ENCODE results near the gene FAM168A. TPM values are rescaled to one million over a fixed set of nuclear protein-coding genes. Genes with fewer than 3 reads are reported as not detected.

FAM168A gene
- total RNA-seq, 2 experiments from 2014 or later: 10.1 to 23.7 TPM

DNA sequence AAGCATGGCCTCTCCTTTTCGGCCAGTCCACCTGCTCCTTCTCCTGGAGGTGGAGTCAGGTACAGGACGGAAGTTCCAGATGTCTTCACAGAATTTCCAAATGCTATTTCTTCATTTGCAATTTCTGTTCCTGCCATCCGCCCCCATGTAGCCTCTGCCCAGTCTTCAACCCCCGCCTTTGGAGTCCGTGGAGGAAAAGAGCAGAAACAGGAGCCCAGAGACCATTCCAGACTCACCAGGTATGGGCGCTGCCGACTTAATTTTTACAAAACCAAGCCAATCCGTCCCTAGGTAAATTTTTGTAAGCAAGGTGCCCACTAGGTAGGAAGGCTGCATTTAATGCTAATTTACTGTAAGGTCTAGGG, 192.8 kb downstream of the FAM168A start:
- no peaks in the 10 kb centered on the region for H3K4me1 ChIP-seq (ENCODE audit: insufficient read depth, low read length, poor library complexity, severe bottlenecking)
- H3K36me3 ChIP-seq (ENCODE audit: insufficient read depth, low read length): peaks cover 19% of the 10 kb centered on the region
- no peak overlapping the region for H2AFZ ChIP-seq (ENCODE audit: low read length)
- no TSS peak for BruUV-seq (replicated peaks)
- ChIA-PET CTCF (ENCODE audit: unreplicated experiment) (no interaction called here), POLR2A (interaction anchor here (1.1 kb wide), 1 partner anchor 10 kb away, joined by 3 read pairs; no protein-coding TSS in a partner anchor)
- H3K9me3 ChIP-seq (ENCODE audit: low read length): no peaks in the 10 kb centered on the region
- no peaks in the 10 kb centered on the region for H3K79me2 ChIP-seq (ENCODE audit: insufficient read depth, low read depth, low read length)
- no peaks in the 10 kb centered on the region for H3K9me2 ChIP-seq (ENCODE audit: insufficient read depth, low read length)
- intact Hi-C loops (cut with micrococcal nuclease; ENCODE audit: unreplicated experiment): no loop called here
- no peak overlapping the region for H3K4me2 ChIP-seq (ENCODE audit: low read length)
- TF ChIP-seq, protein P1, sequence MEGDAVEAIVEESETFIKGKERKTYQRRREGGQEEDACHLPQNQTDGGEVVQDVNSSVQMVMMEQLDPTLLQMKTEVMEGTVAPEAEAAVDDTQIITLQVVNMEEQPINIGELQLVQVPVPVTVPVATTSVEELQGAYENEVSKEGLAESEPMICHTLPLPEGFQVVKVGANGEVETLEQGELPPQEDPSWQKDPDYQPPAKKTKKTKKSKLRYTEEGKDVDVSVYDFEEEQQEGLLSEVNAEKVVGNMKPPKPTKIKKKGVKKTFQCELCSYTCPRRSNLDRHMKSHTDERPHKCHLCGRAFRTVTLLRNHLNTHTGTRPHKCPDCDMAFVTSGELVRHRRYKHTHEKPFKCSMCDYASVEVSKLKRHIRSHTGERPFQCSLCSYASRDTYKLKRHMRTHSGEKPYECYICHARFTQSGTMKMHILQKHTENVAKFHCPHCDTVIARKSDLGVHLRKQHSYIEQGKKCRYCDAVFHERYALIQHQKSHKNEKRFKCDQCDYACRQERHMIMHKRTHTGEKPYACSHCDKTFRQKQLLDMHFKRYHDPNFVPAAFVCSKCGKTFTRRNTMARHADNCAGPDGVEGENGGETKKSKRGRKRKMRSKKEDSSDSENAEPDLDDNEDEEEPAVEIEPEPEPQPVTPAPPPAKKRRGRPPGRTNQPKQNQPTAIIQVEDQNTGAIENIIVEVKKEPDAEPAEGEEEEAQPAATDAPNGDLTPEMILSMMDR (conservative IDR thresholded peaks at IDR 0.05; ENCODE audit: low read length): no peak
- no peak for TF ChIP-seq EZH2phosphoT487 (IDR thresholded peaks at IDR 0.05; ENCODE audit: borderline replicate concordance, low read depth, low read length)
- DNase-seq (ENCODE audit: low spot score): no peak
- H3K27ac ChIP-seq (ENCODE audit: low read depth, low read length, poor library complexity, severe bottlenecking): no peak overlapping the region
- no peaks in the 10 kb centered on the region for H4K20me1 ChIP-seq (ENCODE audit: insufficient read depth, low read length)
- H3K4me3 ChIP-seq (ENCODE audit: low read depth, low read length, poor library complexity, severe bottlenecking): no peak overlapping the region

DNA sequence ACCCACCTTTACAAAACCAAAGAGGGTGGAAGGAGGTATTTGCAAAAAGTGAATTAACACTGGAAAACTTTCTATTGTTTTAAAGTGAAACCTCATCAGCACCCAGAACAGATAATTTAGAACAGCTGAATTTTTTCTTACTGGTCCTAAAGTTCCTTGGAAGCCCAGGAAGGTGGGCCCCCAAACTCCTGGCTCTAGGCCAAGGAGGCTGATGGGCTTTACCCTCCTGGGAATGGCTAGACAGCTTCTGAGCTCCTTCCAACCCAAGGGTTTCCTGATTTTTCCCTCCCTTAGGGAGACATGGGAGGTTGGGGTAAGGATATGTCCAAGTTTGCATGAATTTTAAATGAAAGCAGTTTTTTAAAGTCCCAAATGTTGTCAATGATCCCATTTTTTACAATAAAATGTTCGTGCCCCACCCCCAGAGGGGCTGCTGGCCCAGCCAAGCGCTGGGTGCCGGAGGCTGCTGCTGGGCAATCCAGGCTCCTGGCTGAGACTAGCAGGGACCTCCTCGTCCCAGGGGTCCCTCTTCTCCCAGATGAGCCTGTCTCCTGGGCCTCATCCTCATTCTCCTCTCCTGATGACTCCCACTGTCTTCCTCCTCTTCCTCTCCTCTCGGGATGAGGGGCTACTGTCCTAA, 193.3 kb downstream of the FAM168A start:
- no TSS peak for BruUV-seq (replicated peaks)
- CTCF ChIA-PET (ENCODE audit: unreplicated experiment): no interaction called here
- H3K79me2 ChIP-seq (ENCODE audit: insufficient read depth, low read depth, low read length): no peaks in the 10 kb centered on the region
- no peaks in the 10 kb centered on the region for H4K20me1 ChIP-seq (ENCODE audit: insufficient read depth, low read length)
- no peaks in the 10 kb centered on the region for H3K9me2 ChIP-seq (ENCODE audit: insufficient read depth, low read length)
- no peaks in the 10 kb centered on the region for H3K4me1 ChIP-seq (ENCODE audit: insufficient read depth, low read length, poor library complexity, severe bottlenecking)
- DNase-seq (ENCODE audit: low spot score): no peak
- no peak overlapping the region for H3K4me2 ChIP-seq (ENCODE audit: low read length)
- H3K9me3 ChIP-seq (ENCODE audit: low read length): no peaks in the 10 kb centered on the region
- H2AFZ ChIP-seq (ENCODE audit: low read length): no peak overlapping the region
- no peak overlapping the region for H3K27ac ChIP-seq (ENCODE audit: low read depth, low read length, poor library complexity, severe bottlenecking)
- H3K4me3 ChIP-seq (ENCODE audit: low read depth, low read length, poor library complexity, severe bottlenecking): no peak overlapping the region
- POLR2A ChIA-PET: no interaction called here
- peaks cover 19% of the 10 kb centered on the region for H3K36me3 ChIP-seq (ENCODE audit: insufficient read depth, low read length)
- TF ChIP-seq, protein P1 (conservative IDR thresholded peaks at IDR 0.05; ENCODE audit: low read length): no peak
- no peak for TF ChIP-seq EZH2phosphoT487 (IDR thresholded peaks at IDR 0.05; ENCODE audit: borderline replicate concordance, low read depth, low read length)
- intact Hi-C loops (cut with micrococcal nuclease; ENCODE audit: unreplicated experiment): no loop called here

DNA sequence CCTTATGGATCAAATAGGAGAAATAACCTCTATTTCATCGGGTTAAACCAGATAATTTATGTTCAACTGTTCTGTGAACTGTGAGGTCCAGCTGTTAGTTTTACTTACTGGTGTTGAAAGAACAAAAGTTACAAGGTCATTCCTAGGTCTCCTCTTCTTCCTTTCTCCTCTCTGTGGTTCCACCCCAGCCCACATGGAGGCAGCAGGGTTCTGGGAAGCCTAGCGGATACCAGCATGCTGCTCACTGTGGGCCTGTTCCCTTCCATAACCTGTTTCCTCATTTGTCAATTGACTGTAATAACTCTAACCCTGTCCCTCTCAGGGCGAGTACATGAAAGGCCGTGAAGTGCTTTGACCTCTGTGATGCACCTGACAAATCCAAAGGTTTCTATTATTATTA, 193.9 kb downstream of the FAM168A start:
- no peaks in the 10 kb centered on the region for H3K79me2 ChIP-seq (ENCODE audit: insufficient read depth, low read depth, low read length)
- H3K4me1 ChIP-seq (ENCODE audit: insufficient read depth, low read length, poor library complexity, severe bottlenecking): no peaks in the 10 kb centered on the region
- no peak for TF ChIP-seq EZH2phosphoT487 (IDR thresholded peaks at IDR 0.05; ENCODE audit: borderline replicate concordance, low read depth, low read length)
- TF ChIP-seq, protein P1 (conservative IDR thresholded peaks at IDR 0.05; ENCODE audit: low read length): peak; percentile 54
- H4K20me1 ChIP-seq (ENCODE audit: insufficient read depth, low read length): no peaks in the 10 kb centered on the region
- no peaks in the 10 kb centered on the region for H3K9me2 ChIP-seq (ENCODE audit: insufficient read depth, low read length)
- ChIA-PET POLR2A (no interaction called here), CTCF (ENCODE audit: unreplicated experiment) (no interaction called here)
- DNase-seq (ENCODE audit: low spot score): no peak
- no TSS peak for BruUV-seq (replicated peaks)
- no peak overlapping the region for H3K27ac ChIP-seq (ENCODE audit: low read depth, low read length, poor library complexity, severe bottlenecking)
- H3K4me2 ChIP-seq (ENCODE audit: low read length): no peak overlapping the region
- H2AFZ ChIP-seq (ENCODE audit: low read length): no peak overlapping the region
- no peak overlapping the region for H3K4me3 ChIP-seq (ENCODE audit: low read depth, low read length, poor library complexity, severe bottlenecking)
- peaks cover 14% of the 10 kb centered on the region for H3K36me3 ChIP-seq (ENCODE audit: insufficient read depth, low read length)
- H3K9me3 ChIP-seq (ENCODE audit: low read length): no peaks in the 10 kb centered on the region
- intact Hi-C loops (cut with micrococcal nuclease; ENCODE audit: unreplicated experiment): no loop called here
